ENCODE results near the gene MYZAP. TPM values are rescaled to one million over a fixed set of nuclear protein-coding genes. Genes with fewer than 3 reads are reported as not detected.

MYZAP gene
- total RNA-seq, 1 donor = 0.43 TPM

DNA sequence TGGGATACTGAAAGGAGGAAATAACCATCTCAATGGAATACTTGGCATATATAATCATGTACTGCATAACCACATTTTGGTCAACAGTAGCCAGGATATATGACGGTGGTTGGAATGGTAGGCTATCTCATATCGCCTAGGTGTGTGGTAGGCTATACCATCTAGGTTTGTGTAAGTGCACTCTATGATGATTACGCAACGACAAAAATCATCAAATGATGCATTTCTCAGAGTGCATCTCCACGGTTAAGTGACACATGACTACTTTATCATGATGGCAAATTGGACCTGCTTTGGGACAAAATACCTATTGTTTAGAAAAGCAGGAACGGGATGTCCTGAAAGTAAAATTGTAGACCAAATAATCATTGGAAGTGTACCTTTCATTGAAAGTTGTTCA is 2.8 kb downstream of the MYZAP start:
- no peak for DNase-seq (ENCODE audit: low read depth)
- TF ChIP-seq, protein P1, sequence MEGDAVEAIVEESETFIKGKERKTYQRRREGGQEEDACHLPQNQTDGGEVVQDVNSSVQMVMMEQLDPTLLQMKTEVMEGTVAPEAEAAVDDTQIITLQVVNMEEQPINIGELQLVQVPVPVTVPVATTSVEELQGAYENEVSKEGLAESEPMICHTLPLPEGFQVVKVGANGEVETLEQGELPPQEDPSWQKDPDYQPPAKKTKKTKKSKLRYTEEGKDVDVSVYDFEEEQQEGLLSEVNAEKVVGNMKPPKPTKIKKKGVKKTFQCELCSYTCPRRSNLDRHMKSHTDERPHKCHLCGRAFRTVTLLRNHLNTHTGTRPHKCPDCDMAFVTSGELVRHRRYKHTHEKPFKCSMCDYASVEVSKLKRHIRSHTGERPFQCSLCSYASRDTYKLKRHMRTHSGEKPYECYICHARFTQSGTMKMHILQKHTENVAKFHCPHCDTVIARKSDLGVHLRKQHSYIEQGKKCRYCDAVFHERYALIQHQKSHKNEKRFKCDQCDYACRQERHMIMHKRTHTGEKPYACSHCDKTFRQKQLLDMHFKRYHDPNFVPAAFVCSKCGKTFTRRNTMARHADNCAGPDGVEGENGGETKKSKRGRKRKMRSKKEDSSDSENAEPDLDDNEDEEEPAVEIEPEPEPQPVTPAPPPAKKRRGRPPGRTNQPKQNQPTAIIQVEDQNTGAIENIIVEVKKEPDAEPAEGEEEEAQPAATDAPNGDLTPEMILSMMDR (IDR thresholded peaks at IDR 0.05; ENCODE audit: insufficient read depth, low read depth, low read length) = no peak
- no peak overlapping the region for H3K4me3 ChIP-seq (ENCODE audit: low read depth, low read length)

- DNase-seq (ENCODE audit: low read depth) = no peak
- H3K4me3 ChIP-seq (ENCODE audit: low read depth, low read length) = no peak overlapping the region
- TF ChIP-seq, protein P1 (IDR thresholded peaks at IDR 0.05; ENCODE audit: insufficient read depth, low read depth, low read length) = no peak
These were observed 3.5 kb downstream of the MYZAP start for GRCh38 chr15:57595011-57595866.

- TF ChIP-seq, protein P1 (IDR thresholded peaks at IDR 0.05; ENCODE audit: insufficient read depth, low read depth, low read length) = no peak
These were observed 4.7 kb downstream of the MYZAP start for GRCh38 chr15:57596301-57596855.

DNA sequence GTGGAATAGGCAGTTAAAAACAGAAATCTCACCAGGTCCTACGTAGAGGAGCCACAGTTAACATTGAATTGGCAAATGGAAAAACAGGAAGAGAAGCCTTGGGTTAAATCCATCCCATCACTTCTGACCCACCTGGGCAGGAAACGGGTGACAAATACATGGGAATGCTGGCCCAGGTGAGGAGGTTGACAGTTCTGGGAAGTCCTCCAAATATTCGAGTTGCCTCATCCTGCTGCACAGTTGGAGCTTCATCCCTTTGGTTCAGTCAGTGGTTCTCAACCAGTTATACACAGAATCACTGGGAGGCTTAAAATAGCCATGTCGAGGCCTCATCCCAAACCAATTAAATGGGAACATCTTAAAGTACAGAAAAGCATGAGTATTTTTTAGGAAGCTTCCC is 5.3 kb downstream of the MYZAP start:
- no peak for DNase-seq (ENCODE audit: low read depth)
- no peak overlapping the region for H3K4me3 ChIP-seq (ENCODE audit: low read depth, low read length)

More at GRCh38 chr15:57596301-57596855, 4.7 kb downstream of the MYZAP start:
- no peak for DNase-seq (ENCODE audit: low read depth)
- no peak overlapping the region for H3K4me3 ChIP-seq (ENCODE audit: low read depth, low read length)

DNA sequence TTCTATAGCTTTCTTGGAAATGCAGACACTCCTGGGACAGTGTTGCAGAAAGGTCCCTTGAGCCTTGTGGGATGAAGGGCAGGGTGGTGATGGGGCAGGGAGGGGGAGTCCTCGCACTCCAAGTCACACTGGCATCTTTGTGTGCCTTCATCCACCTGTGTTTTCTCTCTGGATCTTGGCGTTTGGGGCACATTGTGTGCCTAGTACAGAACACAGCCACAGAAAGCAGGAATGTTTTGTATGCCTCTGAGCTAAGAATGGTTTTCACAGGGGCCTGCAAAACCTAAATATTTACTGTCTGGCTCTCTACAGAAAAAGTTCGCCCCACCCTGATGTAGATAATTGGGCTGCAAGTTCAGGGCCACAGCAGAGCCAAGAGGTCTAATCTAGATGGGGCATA is 5.7 kb downstream of the MYZAP start:
- TF ChIP-seq, protein P1 (IDR thresholded peaks at IDR 0.05; ENCODE audit: insufficient read depth, low read depth, low read length) = no peak
- H3K4me3 ChIP-seq (ENCODE audit: low read depth, low read length) = no peak overlapping the region
- no peak for DNase-seq (ENCODE audit: low read depth)

More for the DNA sequence above, 5.3 kb downstream of the MYZAP start:
- TF ChIP-seq, protein P1 (IDR thresholded peaks at IDR 0.05; ENCODE audit: insufficient read depth, low read depth, low read length) = no peak

DNA sequence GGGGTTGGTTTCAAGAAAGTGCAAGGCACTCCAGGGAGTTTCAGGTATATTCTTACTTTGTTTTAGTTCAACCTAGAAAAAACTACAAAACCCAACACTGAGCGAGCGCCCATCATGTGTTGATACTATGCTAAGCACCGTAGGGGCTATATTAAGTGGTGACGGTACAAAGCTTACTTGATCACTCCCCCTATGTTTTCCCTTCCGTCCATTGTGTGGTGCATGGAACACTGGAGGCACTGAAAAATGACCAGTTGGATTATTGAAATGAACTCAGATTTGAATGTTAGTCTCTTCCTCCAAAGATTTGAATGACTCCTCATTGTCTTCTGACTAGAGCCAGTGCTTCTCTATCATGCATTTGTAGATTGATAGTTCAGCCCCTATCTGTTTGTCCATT is 6.6 kb downstream of the MYZAP start:
- TF ChIP-seq, protein P1 (IDR thresholded peaks at IDR 0.05; ENCODE audit: insufficient read depth, low read depth, low read length) = no peak
- DNase-seq (ENCODE audit: low read depth) = no peak
- H3K4me3 ChIP-seq (ENCODE audit: low read depth, low read length) = no peak overlapping the region

All from fibroblast of villous mesenchyme (primary cell).